Motor neuron (in vitro differentiated cells): ENCODE data around the gene DNAAF3. TPM values are rescaled to one million over a fixed set of nuclear protein-coding genes. Genes with fewer than 3 reads are reported as not detected.

Experiments used
- ATAC-seq, 8 experiments: fragments of 200-7000 bp; cut with Tn5 transposase; replicated peaks in 6 of 8; 2 replicates each; pipeline ENCODE4 v1.8.0; 2021; ENCODE audit warnings: mild to moderate bottlenecking in 8 of 8, moderate library complexity in 8 of 8
- H3K27ac ChIP-seq, 2 donors: fragments of 250-450 bp; sonication (Bioruptor Pico); 2 replicates each; pipeline ENCODE4 v1.9.0; 2021; ENCODE audit warnings: antibody characterized with exemption in 2 of 2, mild to moderate bottlenecking in 2 of 2, moderate library complexity in 1 of 2
- H3K4me1 ChIP-seq, 2 donors: fragments of 250-450 bp; sonication (Bioruptor Pico); replicated peaks in 1 of 2; 2 replicates each; pipeline ENCODE4 v1.6.1; 2021; ENCODE audit warnings: antibody characterized with exemption in 2 of 2, mild to moderate bottlenecking in 2 of 2, moderate library complexity in 1 of 2
- H3K4me3 ChIP-seq, 5 donors: fragments of 250-450 bp; sonication (Bioruptor Pico); 2 replicates each; pipeline ENCODE4 v1.9.0; 2021; ENCODE audit warnings: antibody characterized with exemption in 5 of 5, mild to moderate bottlenecking in 5 of 5, moderate library complexity in 4 of 5
- WGBS, 10 experiments: fragments of 450-650 bp; shearing (Covaris generic); methylation state at CpG; one replicate each; pipeline ENCODE4 v1.0.0; 2022; 5-methylcytosine and 5-hydroxymethylcytosine counted together
- in situ Hi-C, 9 experiments: fragments of 400-800 bp; cut with MboI; loops; one replicate each; pipeline ENCODE4 v1.15.0; 2021; ENCODE audit warnings: low sequenced_read_pairs in 9 of 9, low pct_unique_long_range_greater_than_20kb in 2 of 9; ENCODE audit not compliant: unreplicated experiment in 9 of 9
- total RNA-seq, 8 experiments: library from RNA; unstranded; fragments of 300-600 nt; gene quantifications; 2 replicates each; pipeline versions ENCODE4 v1.2.3 to v1.2.4, GENCODE V29; 2022

Gene DNAAF3
- total RNA-seq, 8 experiments from 2014 or later, result 0.41 to 7.2 (median 1.4) TPM

- Histone ChIP-seq H3K27ac (no peak overlapping the region), H3K4me3 (no peak overlapping the region), H3K4me1 (no peaks in the 10 kb centered on the region)
- ATAC-seq, result no peak
- in situ Hi-C loops, result no loop called here
- 50 to 90% (median 68%) methylated on average over 2 to 9 of the region's 12 CpGs; no CpG with 5 or more reads in 4 of the 10 experiments for WGBS, 10 experiments
These were observed 27.1 kb upstream of the DNAAF3 start for GRCh38 chr19:55193481-55193880.

DNA sequence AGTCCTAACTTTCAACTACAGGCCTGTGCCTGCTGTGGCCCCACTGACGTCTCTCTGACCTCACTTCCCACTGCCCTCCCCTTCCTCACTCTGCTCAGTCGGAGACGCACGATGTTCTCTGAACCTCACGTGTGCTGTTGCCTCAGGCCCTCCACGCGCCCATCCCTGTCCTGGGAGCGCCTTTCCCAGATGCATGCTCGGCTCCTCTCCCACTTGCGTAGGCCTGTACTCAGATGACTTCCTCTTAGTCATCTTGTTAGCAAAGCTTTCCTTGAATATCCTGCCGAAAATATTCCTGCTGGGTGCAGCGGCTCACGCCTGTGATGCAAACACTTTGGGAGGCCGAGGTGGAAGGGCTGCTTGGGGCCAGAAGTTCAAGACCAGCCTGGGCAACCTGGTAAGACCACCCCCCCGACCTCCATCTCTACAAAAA is 23.0 kb upstream of the DNAAF3 start:
- ATAC-seq, result peak in 6 of 8 experiments; percentile 37 to 99 (median 82)

GRCh38 chr19:55188625-55189024 is 22.2 kb upstream of the DNAAF3 start:
- WGBS, 10 experiments, result 19 to 93% (median 60%) methylated on average over 2 to 5 of the region's 8 CpGs; no CpG with 5 or more reads in 4 of the 10 experiments
- Histone ChIP-seq H3K4me1 (peaks cover 0 to 2% of the 10 kb centered on the region in 2 donors), H3K4me3 (no peak overlapping the region), H3K27ac (no peak overlapping the region)
- peak in 2 of 8 experiments; percentile 9 to 11 for ATAC-seq
- in situ Hi-C loops, result no loop called here

More for the DNA sequence above, 23.0 kb upstream of the DNAAF3 start:
- Histone ChIP-seq H3K4me1 (no peaks in the 10 kb centered on the region), H3K27ac (no peak overlapping the region), H3K4me3 (no peak overlapping the region)
- 0 to 90% (median 40%) methylated on average over 2 to 8 of the region's 15 CpGs; no CpG with 5 or more reads in 3 of the 10 experiments for whole genome bisulfite sequencing, 10 experiments
- in situ Hi-C loops, result no loop called here

DNA sequence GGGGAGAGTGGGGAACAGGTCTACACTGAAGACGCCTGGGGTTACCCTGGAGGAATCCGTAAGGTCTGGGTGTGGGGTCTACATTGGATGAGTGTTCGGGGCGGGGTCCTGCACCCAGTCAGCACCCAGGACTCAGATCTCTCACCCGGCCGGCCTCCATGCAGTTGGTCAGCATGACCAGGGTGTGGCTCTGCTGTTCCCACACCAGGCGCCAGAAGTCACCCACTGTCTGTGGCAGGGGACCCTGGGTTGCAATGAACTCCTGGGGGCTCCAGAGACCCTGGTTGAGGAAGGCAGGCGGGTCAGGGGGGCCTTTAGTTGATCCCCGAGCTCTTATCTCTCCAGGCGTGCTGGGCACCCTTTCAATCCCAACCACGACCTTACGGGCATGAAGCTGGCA is 19.7 kb upstream of the DNAAF3 start:
- 51% methylated on average over 8 of the region's 12 CpGs; no CpG with 5 or more reads in 9 of the 10 experiments for WGBS, 10 experiments
- no peak for ATAC-seq
- no peak overlapping the region for H3K4me3 ChIP-seq
- H3K27ac ChIP-seq, result no peak overlapping the region
- peaks cover 0 to 6% of the 10 kb centered on the region in 2 donors for H3K4me1 ChIP-seq
- in situ Hi-C loops, result no loop called here

- in situ Hi-C loops, result no loop called here
These were observed 15.3 kb upstream of the DNAAF3 start for GRCh38 chr19:55181740-55182139.

GRCh38 chr19:55179606-55180484 is 13.4 kb upstream of the DNAAF3 start, which contains the start of gene SYT5:
Gene SYT5, minus strand, starts transcription at chr19:55180289. Its CDS starts 1,248 bp downstream, at chr19:55179041.
- Histone ChIP-seq H3K27ac (peak within 1 kb of the TSS; percentile 86 to 89), H3K4me1 (peaks cover 11 to 15% of the 10 kb centered on the region in 2 donors), H3K4me3 (peak within 1 kb of the TSS; percentile 47 to 67 (median 59))
- in situ Hi-C loops, result no loop called here
- 0 to 18% (median 0%) methylated on average over 1 to 9 of the region's 68 CpGs; no CpG with 5 or more reads in 5 of the 10 experiments for WGBS, 10 experiments
- ATAC-seq, result peak; percentile 47 to 70 (median 63)

More at GRCh38 chr19:55181740-55182139, 15.3 kb upstream of the DNAAF3 start:
- peaks cover 7 to 15% of the 10 kb centered on the region in 2 donors for H3K4me1 ChIP-seq
- WGBS, 10 experiments, result 0 to 71% (median 40%) methylated on average over 1 to 5 of the region's 20 CpGs; no CpG with 5 or more reads in 7 of the 10 experiments
- no peak overlapping the region for H3K27ac ChIP-seq
- ATAC-seq, result no peak
- no peak overlapping the region for H3K4me3 ChIP-seq

DNA sequence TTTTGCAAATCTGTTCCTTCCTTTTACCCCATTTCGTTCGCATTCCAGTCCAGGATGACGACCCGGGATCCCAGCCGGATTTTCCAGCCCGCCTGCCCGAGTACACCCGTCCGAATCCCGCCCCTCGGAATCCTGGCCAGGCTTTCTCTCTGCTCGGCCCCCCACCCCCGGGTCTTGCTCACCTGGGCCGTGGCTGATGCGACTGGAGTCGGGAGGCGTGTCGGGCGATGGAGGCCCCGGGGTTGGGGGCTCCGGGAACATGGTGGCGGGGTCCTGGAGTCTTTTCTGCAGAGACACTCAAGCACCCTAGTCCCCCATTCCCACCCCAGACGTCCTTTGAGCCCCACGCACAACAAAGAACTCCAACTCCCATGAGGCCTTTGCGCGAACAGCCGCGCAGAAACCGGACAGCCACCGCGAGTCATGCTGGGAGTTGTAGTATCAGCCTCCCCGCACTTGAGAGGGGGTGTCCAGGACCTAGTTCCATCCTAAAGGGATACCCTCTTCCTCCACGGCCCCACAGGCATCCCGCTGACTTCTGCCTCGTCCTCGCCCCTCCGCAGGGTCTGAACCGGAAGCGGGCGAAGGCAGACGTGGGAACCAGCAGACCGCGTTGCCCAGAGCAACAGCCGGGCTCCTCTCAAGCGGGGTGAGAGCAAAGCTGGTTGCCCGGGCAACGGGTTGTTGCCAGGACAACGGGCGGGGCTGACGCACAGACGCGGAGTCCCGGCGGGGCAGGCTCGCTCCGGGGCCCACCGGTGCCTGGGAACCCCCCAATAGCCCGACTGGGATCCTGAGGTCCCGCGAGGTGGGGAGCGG is 12.6 kb upstream of the DNAAF3 start:
- in situ Hi-C loops, result no loop called here
- ATAC-seq, result peak; percentile 63 to 83 (median 78)
- Histone ChIP-seq H3K27ac (peak overlapping the region; percentile 86 to 89), H3K4me3 (peak overlapping the region; percentile 47 to 67 (median 59)), H3K4me1 (peaks cover 18% of the 10 kb centered on the region in 2 donors)
- 2 to 80% (median 26%) methylated on average over 1 to 20 of the region's 61 CpGs; no CpG with 5 or more reads in 2 of the 10 experiments for WGBS, 10 experiments

- Histone ChIP-seq H3K4me1 (peaks cover 22 to 23% of the 10 kb centered on the region in 2 donors), H3K4me3 (no peak overlapping the region), H3K27ac (no peak overlapping the region)
- ATAC-seq, result no peak
- WGBS, 10 experiments, result 0 to 40% (median 11%) methylated on average over 1 to 2 of the region's 2 CpGs; no CpG with 5 or more reads in 6 of the 10 experiments
- in situ Hi-C loops, result no loop called here
These were observed 9.7 kb upstream of the DNAAF3 start for GRCh38 chr19:55176076-55176475.

- Histone ChIP-seq H3K4me3 (no peak overlapping the region), H3K4me1 (peaks cover 20% of the 10 kb centered on the region in 2 donors), H3K27ac (no peak overlapping the region)
- ATAC-seq, result peak in 2 of 8 experiments; percentile 4 to 7
- in situ Hi-C loops, result no loop called here
- 52 to 98% (median 73%) methylated on average over 2 to 11 of the region's 43 CpGs; no CpG with 5 or more reads in 3 of the 10 experiments for WGBS, 10 experiments
These were observed 8.9 kb upstream of the DNAAF3 start for GRCh38 chr19:55175117-55175867.

- H3K4me1 ChIP-seq, result peaks cover 17 to 18% of the 10 kb centered on the region in 2 donors
- in situ Hi-C loops, result no loop called here
- peak overlapping the region in 2 of 5 donors; percentile 11 to 28 for H3K4me3 ChIP-seq
- no peak overlapping the region for H3K27ac ChIP-seq
- no peak for ATAC-seq
- 35 to 82% (median 63%) methylated on average over 2 to 4 of the region's 21 CpGs; no CpG with 5 or more reads in 4 of the 10 experiments for WGBS, 10 experiments
These were observed 8.2 kb upstream of the DNAAF3 start for GRCh38 chr19:55174425-55175116.

DNA sequence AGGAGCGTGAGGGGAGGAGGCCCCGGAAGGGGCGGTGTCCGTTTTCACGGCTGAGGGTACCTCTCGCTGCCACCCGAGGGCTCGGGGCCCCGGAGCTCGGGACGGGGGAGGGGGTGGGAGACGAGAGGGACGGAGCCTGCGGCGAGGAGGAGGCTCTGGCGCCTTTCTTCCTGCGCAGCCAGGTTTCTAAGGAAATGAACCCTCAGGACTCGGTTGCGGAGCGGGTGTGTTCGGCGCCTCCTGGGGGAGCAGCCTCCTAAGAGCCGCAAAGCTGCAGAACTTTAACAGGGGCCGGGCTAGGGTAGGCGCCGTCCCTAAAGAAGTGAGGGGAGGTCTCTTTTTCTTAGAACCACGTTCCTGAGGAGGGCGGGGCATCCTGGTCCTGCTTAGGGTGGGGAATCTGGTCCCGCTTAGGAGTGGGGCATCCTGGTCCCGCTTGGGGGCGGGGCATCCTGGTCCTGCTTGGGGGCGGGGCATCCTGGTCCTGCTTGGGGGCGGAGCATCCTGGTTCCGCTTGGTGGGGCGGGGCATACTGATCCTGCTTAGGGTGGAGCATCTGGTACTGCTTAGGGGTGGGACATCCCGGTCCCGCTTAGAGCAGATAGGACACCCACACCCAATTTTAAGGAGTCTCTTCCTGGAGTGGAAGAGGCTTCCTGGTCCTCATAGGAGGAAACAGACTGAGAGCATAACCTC is 7.4 kb upstream of the DNAAF3 start:
- in situ Hi-C loops, result no loop called here
- peak; percentile 45 to 77 (median 58) for ATAC-seq
- no CpG with 5 or more reads among the region's 37 CpGs for WGBS, 10 experiments

More for the DNA sequence above, 7.4 kb upstream of the DNAAF3 start:
- Histone ChIP-seq H3K27ac (peak overlapping the region in 1 of 2 donors; percentile 32), H3K4me3 (peak overlapping the region in 4 of 5 donors; percentile 17 to 32 (median 23)), H3K4me1 (peaks cover 17 to 18% of the 10 kb centered on the region in 2 donors)
